Smooth muscle cell (in vitro differentiated cells): ENCODE data around the gene SBF2. TPM values are rescaled to one million over a fixed set of nuclear protein-coding genes. Genes with fewer than 3 reads are reported as not detected.

Experiments used
- DNase-seq: peaks from one replicate; lab custom pipeline; 2025; ENCODE audit not compliant: unreplicated experiment; lab: John Stamatoyannopoulos, UW
- H2AFZ ChIP-seq: fragments of 200-600 bp; sonication (generic); 2 replicates; pipeline ENCODE4 v1.6.0; 2016; ENCODE audit warnings: antibody characterized with exemption, low read depth, mild to moderate bottlenecking
- H3F3A ChIP-seq: fragments of 200-600 bp; sonication (generic); 2 replicates; pipeline ENCODE4 v1.6.0; 2017; ENCODE audit warnings: antibody characterized with exemption, low read depth
- H3K27ac ChIP-seq: fragments of 200-600 bp; sonication (generic); 2 replicates; pipeline ENCODE4 v1.5.1; 2016; ENCODE audit warnings: low read depth, mild to moderate bottlenecking
- H3K27me3 ChIP-seq: fragments of 200-600 bp; sonication (generic); 2 replicates; pipeline ENCODE4 v1.6.1; 2016; ENCODE audit warnings: low read depth, mild to moderate bottlenecking
- H3K36me3 ChIP-seq: fragments of 200-600 bp; sonication (generic); 2 replicates; pipeline ENCODE4 v1.5.1; 2016; ENCODE audit warnings: low read depth
- H3K4me1 ChIP-seq: fragments of 200-600 bp; sonication (generic); 2 replicates; pipeline ENCODE4 v1.5.1; 2016; ENCODE audit warnings: low read depth
- H3K4me2 ChIP-seq: fragments of 200-600 bp; sonication (generic); 2 replicates; pipeline ENCODE4 v1.6.0; 2016; ENCODE audit warnings: mild to moderate bottlenecking
- H3K4me3 ChIP-seq: fragments of 200-600 bp; sonication (generic); 2 replicates; pipeline ENCODE4 v1.5.1; 2016; ENCODE audit warnings: mild to moderate bottlenecking
- H3K79me2 ChIP-seq: fragments of 200-600 bp; sonication (generic); 2 replicates; pipeline ENCODE4 v1.6.0; 2016; ENCODE audit warnings: low read depth, mild to moderate bottlenecking
- H3K9ac ChIP-seq: fragments of 200-600 bp; sonication (generic); 2 replicates; pipeline ENCODE4 v1.6.0; 2016; ENCODE audit warnings: low read depth
- H3K9me3 ChIP-seq: fragments of 200-600 bp; sonication (generic); replicated peaks from 2 replicates; pipeline ENCODE4 v1.5.1; 2016; ENCODE audit warnings: low read depth
- H4K20me1 ChIP-seq: fragments of 200-600 bp; sonication (generic); 2 replicates; pipeline ENCODE4 v1.6.0; 2016; ENCODE audit warnings: low read depth
- WGBS: methylation state at CpG from one replicate; pipeline ENCODE4 v1.1.7; 2016; ENCODE audit warnings: low lambda C conversion rate; 5-methylcytosine and 5-hydroxymethylcytosine counted together
- polyA plus RNA-seq: library from polyadenylated mRNA; unstranded; fragments of >200 nt; fragmentation: Nextera tagmentation; extraction: Ambion mirVana; gene quantifications from 2 replicates; pipeline ENCODE4 v1.2.1, GENCODE V29; 2016
- total RNA-seq: library from RNA; depleted of rRNA; stranded (reverse); fragments of >200 nt; gene quantifications from 2 replicates; pipeline ENCODE4 v1.2.3, GENCODE V29; 2014
- TF ChIP-seq, protein P1 (sequence below): fragments of 200-600 bp; sonication (generic); IDR thresholded peaks from 2 replicates; pipeline ENCODE4 v1.5.1; 2017; ENCODE audit warnings: borderline replicate concordance, mild to moderate bottlenecking, antibody characterized with exemption; ENCODE audit not compliant: insufficient read depth, poor library complexity, severe bottlenecking

The SBF2 gene
- total and polyA plus RNA-seq, 2 experiments from 2014 or later = 19.0 to 80.7 TPM

DNA sequence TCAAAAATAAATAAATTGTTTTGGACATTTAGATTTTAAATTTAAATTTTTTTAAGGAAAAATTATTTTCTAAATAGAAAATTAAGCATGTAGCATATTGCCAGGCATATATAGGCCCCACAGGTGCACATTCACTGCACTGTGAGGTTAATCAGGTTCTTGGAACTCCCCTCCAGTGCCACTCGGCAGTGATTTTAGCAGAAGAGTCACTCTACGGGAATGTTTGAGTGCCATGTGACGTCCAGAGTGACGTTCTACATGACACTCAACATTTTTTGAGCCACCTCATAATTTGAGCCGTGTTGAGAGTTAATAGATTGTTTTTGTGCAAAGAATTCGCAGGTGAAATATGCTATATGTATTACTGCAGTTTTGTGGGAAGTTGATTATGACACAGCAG is 552.8 kb downstream of the SBF2 start:
- Histone ChIP-seq H3K27me3 (no peaks in the 10 kb centered on the region), H3K36me3 (no peaks in the 10 kb centered on the region), H3K4me1 (peaks cover 6% of the 10 kb centered on the region)

DNA sequence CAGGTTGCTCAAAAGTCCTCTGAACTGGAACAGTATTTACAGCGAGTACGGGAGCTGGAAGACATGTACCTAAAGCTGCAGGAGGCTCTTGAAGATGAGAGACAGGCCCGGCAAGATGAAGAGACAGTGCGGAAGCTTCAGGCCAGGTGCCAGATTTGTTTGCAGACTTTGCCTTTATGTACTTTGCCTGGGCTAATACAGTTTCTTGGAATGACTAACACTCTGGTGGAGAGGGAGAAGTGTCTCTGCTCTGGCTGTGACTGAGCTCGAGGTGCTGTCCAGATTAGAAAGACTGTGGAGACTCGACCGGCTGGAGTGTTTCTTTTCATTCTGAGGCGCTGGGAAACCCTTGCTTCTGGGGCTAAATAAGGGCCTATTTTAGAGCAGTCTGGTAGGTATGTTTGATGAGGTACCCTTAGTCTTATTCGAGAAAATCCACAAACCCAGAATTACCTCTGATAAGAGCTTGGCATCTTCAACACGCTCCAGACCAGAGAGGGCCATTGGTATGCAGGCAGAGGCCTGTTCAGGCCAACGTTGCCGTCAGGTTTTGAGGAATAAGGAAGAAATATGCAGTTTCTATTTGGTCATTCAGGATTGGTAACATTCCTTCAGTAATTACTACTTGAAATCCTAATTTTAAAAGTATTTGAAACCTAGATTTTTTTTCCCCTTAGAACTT is 553.7 kb downstream of the SBF2 start:
- Histone ChIP-seq H3K4me1 (peaks cover 6% of the 10 kb centered on the region), H3K27me3 (no peaks in the 10 kb centered on the region), H3K27ac (peak overlapping the region; percentile 90), H3F3A (peaks cover 11% of the 10 kb centered on the region), H3K79me2 (no peaks in the 10 kb centered on the region), H3K4me3 (no peak overlapping the region), H3K36me3 (peaks cover 6% of the 10 kb centered on the region), H3K9me3 (no peaks in the 10 kb centered on the region), H3K9ac (peak overlapping the region; percentile 68), H2AFZ (no peak overlapping the region), H4K20me1 (no peaks in the 10 kb centered on the region), H3K4me2 (no peak overlapping the region)
- no peak for DNase-seq
- TF ChIP-seq, protein P1, sequence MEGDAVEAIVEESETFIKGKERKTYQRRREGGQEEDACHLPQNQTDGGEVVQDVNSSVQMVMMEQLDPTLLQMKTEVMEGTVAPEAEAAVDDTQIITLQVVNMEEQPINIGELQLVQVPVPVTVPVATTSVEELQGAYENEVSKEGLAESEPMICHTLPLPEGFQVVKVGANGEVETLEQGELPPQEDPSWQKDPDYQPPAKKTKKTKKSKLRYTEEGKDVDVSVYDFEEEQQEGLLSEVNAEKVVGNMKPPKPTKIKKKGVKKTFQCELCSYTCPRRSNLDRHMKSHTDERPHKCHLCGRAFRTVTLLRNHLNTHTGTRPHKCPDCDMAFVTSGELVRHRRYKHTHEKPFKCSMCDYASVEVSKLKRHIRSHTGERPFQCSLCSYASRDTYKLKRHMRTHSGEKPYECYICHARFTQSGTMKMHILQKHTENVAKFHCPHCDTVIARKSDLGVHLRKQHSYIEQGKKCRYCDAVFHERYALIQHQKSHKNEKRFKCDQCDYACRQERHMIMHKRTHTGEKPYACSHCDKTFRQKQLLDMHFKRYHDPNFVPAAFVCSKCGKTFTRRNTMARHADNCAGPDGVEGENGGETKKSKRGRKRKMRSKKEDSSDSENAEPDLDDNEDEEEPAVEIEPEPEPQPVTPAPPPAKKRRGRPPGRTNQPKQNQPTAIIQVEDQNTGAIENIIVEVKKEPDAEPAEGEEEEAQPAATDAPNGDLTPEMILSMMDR = no peak
- WGBS = 68% methylated on average over 12 of the region's 12 CpGs

More for the DNA sequence above, 552.8 kb downstream of the SBF2 start:
- no peak overlapping the region for H3K4me2 ChIP-seq
- WGBS = 65% methylated on average over 6 of the region's 6 CpGs
- DNase-seq = no peak
- TF ChIP-seq, protein P1 = no peak
- no peaks in the 10 kb centered on the region for H3K9me3 ChIP-seq
- H3K79me2 ChIP-seq = no peaks in the 10 kb centered on the region
- H3K4me3 ChIP-seq = no peak overlapping the region
- peaks cover 11% of the 10 kb centered on the region for H3F3A ChIP-seq
- peak overlapping the region; percentile 90 for H3K27ac ChIP-seq
- H2AFZ ChIP-seq = no peak overlapping the region
- no peaks in the 10 kb centered on the region for H4K20me1 ChIP-seq
- H3K9ac ChIP-seq = peak overlapping the region; percentile 68

DNA sequence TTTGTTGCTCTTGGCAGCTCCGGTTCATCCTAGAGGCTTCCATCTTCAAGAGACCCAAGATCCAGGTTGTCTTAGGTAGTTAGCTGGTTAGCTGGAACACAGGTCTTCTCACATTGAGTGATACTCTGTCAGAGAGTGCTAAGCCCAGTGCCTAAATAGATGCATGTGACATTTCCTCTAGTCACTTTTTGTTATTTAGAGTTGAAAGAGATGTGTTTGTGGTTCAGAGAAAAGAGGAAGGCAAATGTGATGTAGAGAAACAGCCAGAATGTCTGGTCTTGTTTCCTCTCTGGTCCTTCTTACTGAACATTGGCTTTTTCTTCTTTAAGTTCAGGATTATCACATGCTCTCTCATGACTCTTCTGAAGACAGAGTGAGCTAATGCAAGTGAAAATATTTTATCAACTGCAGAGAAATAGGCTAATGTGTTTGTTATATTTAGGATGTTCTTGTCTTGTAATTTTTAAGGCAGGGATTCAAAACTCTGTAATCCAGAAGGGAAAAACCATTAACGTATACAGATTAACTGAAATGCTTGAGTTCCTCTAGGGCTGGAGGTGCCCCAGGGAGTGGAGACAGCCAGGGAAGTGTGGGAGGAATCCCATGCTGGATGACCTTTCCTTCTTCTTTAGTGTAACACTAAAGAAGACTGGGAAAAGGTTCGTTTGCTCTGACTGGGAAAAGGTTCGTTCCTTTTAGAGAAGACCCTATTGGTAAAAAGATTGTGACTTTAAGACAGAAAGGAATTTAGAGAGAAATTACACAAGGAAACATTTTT is 554.7 kb downstream of the SBF2 start:
- TF ChIP-seq, protein P1 = no peak
- no peak overlapping the region for H3K9ac ChIP-seq
- no peaks in the 10 kb centered on the region for H3K27me3 ChIP-seq
- H3K9me3 ChIP-seq = no peaks in the 10 kb centered on the region
- H3K4me2 ChIP-seq = peak overlapping the region; percentile 45
- no peak overlapping the region for H2AFZ ChIP-seq
- peaks cover 6% of the 10 kb centered on the region for H3K4me1 ChIP-seq
- peak overlapping the region; percentile 90 for H3K27ac ChIP-seq
- H4K20me1 ChIP-seq = no peaks in the 10 kb centered on the region
- H3F3A ChIP-seq = peaks cover 11% of the 10 kb centered on the region
- peaks cover 15% of the 10 kb centered on the region for H3K36me3 ChIP-seq
- no peak overlapping the region for H3K4me3 ChIP-seq
- no peaks in the 10 kb centered on the region for H3K79me2 ChIP-seq
- no peak for DNase-seq
- WGBS = 71% methylated on average over 4 of the region's 4 CpGs
